Endothelial cell of umbilical vein (primary cell): ENCODE results near the gene PLSCR2. TPM values are rescaled to one million over a fixed set of nuclear protein-coding genes. Genes with fewer than 3 reads are reported as not detected.

Source experiments
- BruUV-seq: library from RNA; stranded (reverse); fragments of 400-500 nt; replicated peaks from 2 replicates; lab custom pipeline; 2021; lab: Mats Ljungman, UMichigan
- CTCF ChIA-PET: fragments of 300-600, 350-600 bp; sonication (Branson Sonifier 250); formaldehyde crosslinking; loops from one replicate; lab custom pipeline; 2021; ENCODE audit warnings: antibody characterized with exemption, inconsistent platforms; lab: Charles Lee
- POLR2A ChIA-PET: fragments of 300-600, 350-600 bp; sonication (Branson Sonifier 250); formaldehyde crosslinking; loops from one replicate; lab custom pipeline; 2021; ENCODE audit warnings: antibody characterized with exemption, inconsistent platforms; lab: Charles Lee
- DNase-seq: peaks from one replicate; pipeline ENCODE4 v3.0.0-alpha.2; 2011; ENCODE audit warnings: low read depth, low spot score
- FAIRE-seq: peaks from 2 replicates; lab custom pipeline; 2011; peaks lifted over from hg19 to GRCh38; lab: Jason Lieb, UNC
- H2AFZ ChIP-seq: 2 replicates; pipeline ENCODE4 v1.6.0; 2012; ENCODE audit warnings: low read depth, low read length, control low read depth, inconsistent platforms
- H3K27ac ChIP-seq: 2 replicates; pipeline ENCODE4 v1.5.1; 2011; ENCODE audit warnings: low read depth, mild to moderate bottlenecking, control low read depth, low read length, moderate library complexity; ENCODE audit not compliant: insufficient read depth
- H3K27me3 ChIP-seq, 2 experiments: 2 replicates each; pipeline versions ENCODE4 v1.6.0 to v1.6.1; 2011; ENCODE audit warnings: low read length in 2 of 2, mixed read lengths in 1 of 2; ENCODE audit not compliant: control insufficient read depth in 2 of 2, insufficient read depth in 2 of 2
- H3K36me3 ChIP-seq, 2 experiments: 2 replicates in 1 of 2; 3 replicates in 1 of 2; pipeline ENCODE4 v1.5.1; 2011; ENCODE audit warnings: low read length in 2 of 2, mild to moderate bottlenecking in 1 of 2, moderate library complexity in 1 of 2; ENCODE audit not compliant: control insufficient read depth in 2 of 2, insufficient read depth in 2 of 2; ENCODE audit errors: extremely low read depth in 1 of 2
- H3K4me1 ChIP-seq: 3 replicates; pipeline ENCODE4 v1.5.1; 2011; ENCODE audit warnings: mild to moderate bottlenecking, low read length; ENCODE audit not compliant: control insufficient read depth, insufficient read depth; ENCODE audit errors: extremely low read depth
- H3K4me2 ChIP-seq: 2 replicates; pipeline ENCODE4 v1.6.1; 2011; ENCODE audit warnings: low read length, control low read depth, mixed read lengths; ENCODE audit not compliant: insufficient read depth
- H3K4me3 ChIP-seq, 3 experiments: fragments of 200-600 bp in 1 of 3; sonication (generic), shearing (Covaris generic) in 1 of 3; replicated peaks in 1 of 3; 2 replicates each; pipeline ENCODE4 v1.5.1; 2011 to 2016; ENCODE audit warnings: control low read depth in 3 of 3, low read length in 3 of 3, mild to moderate bottlenecking in 2 of 3, inconsistent platforms in 1 of 3, low read depth in 1 of 3, moderate library complexity in 1 of 3; ENCODE audit not compliant: insufficient read depth in 1 of 3
- H3K79me2 ChIP-seq: 2 replicates; pipeline ENCODE4 v1.6.0; 2012; ENCODE audit warnings: low read length, inconsistent platforms; ENCODE audit not compliant: control insufficient read depth, insufficient read depth
- H3K9ac ChIP-seq: replicated peaks from 2 replicates; pipeline ENCODE3; 2011; ENCODE audit warnings: low read length, control low read depth; ENCODE audit not compliant: insufficient read depth; ENCODE audit errors: extremely low read depth
- H3K9me1 ChIP-seq: replicated peaks from 3 replicates; pipeline ENCODE4 v1.6.0; 2011; ENCODE audit warnings: mild to moderate bottlenecking, low read length; ENCODE audit not compliant: control insufficient read depth, insufficient read depth; ENCODE audit errors: extremely low read depth
- H3K9me3 ChIP-seq: replicated peaks from 2 replicates; pipeline ENCODE4 v1.5.1; 2012; ENCODE audit warnings: low read length, inconsistent platforms; ENCODE audit not compliant: control insufficient read depth, insufficient read depth
- H4K20me1 ChIP-seq: replicated peaks from 2 replicates; pipeline ENCODE3; 2011; ENCODE audit warnings: mild to moderate bottlenecking, low read length; ENCODE audit not compliant: control insufficient read depth, insufficient read depth; ENCODE audit errors: extremely low read depth
- EZH2 ChIP-seq: IDR thresholded peaks from 2 replicates; pipeline ENCODE4 v1.6.1; 2012; ENCODE audit warnings: borderline replicate concordance, low read depth, mild to moderate bottlenecking, moderate library complexity, low read length, inconsistent platforms; ENCODE audit not compliant: severe bottlenecking
- FOS ChIP-seq: IDR thresholded peaks from 2 replicates; pipeline ENCODE4 v1.6.1; 2011; ENCODE audit warnings: mild to moderate bottlenecking, low read length, moderate library complexity, borderline replicate concordance; ENCODE audit not compliant: insufficient read depth
- GATA2 ChIP-seq: IDR thresholded peaks from 2 replicates; pipeline ENCODE4 v1.7.0; 2011; ENCODE audit warnings: low read depth, mild to moderate bottlenecking, moderate library complexity, mixed read lengths, low read length; ENCODE audit not compliant: insufficient read length, insufficient read depth
- JUN ChIP-seq: IDR thresholded peaks from 2 replicates; pipeline ENCODE4 v1.6.1; 2011; ENCODE audit warnings: borderline replicate concordance, low read depth; ENCODE audit not compliant: insufficient read length, insufficient read depth
- MAX ChIP-seq: IDR thresholded peaks from 2 replicates; pipeline ENCODE4 v1.6.1; 2011; ENCODE audit not compliant: insufficient read depth, insufficient read length
- MYC ChIP-seq: IDR thresholded peaks from one replicate; pipeline ENCODE4 v1.6.1; 2011; ENCODE audit warnings: mild to moderate bottlenecking, low read depth, low read length
- POLR2A ChIP-seq: IDR thresholded peaks from 2 replicates; pipeline ENCODE4 v1.6.1; 2012; ENCODE audit warnings: low read depth, mild to moderate bottlenecking, control low read depth, low read length
- POLR2AphosphoS5 ChIP-seq: IDR thresholded peaks from 2 replicates; pipeline ENCODE4 v1.6.1; 2012; ENCODE audit warnings: low read depth, mild to moderate bottlenecking, control low read depth, low read length, moderate library complexity; ENCODE audit not compliant: insufficient read depth
- dilution Hi-C: fragments of 300-500 bp; cut with MboI; formaldehyde crosslinking; loops from one replicate; pipeline ENCODE4 v1.15.0; 2019; ENCODE audit warnings: low sequenced_read_pairs; ENCODE audit not compliant: extremely low pct_ligation_motif_present
- intact Hi-C: fragments of 100-400 bp; cut with micrococcal nuclease; formaldehyde crosslinking; loops from one replicate; pipeline ENCODE4 v1.10.0; 2022
- polyA plus RNA-seq, 4 experiments: library from polyadenylated mRNA; depleted of rRNA in 3 of 4; stranded (reverse) in 3 of 4; unstranded in 1 of 4; fragments of >200 nt; gene quantifications; 2 replicates each; pipeline versions ENCODE4 v1.2.1 to v1.2.3, GENCODE V29; 2011 to 2012; ENCODE audit warnings: missing spikeins in 1 of 4
- total RNA-seq: library from RNA; stranded (reverse); gene quantifications from 2 replicates; pipeline ENCODE4 v1.2.3, GENCODE V29; 2021
- TF ChIP-seq, protein P1 (sequence below), 2 donors: IDR thresholded peaks; 1 replicate in 1 of 2; 2 replicates in 1 of 2; pipeline ENCODE4 v1.5.1; 2011; ENCODE audit warnings: low read length in 2 of 2, mild to moderate bottlenecking in 2 of 2, moderate library complexity in 2 of 2, control low read depth in 1 of 2, inconsistent platforms in 1 of 2, low read depth in 1 of 2; ENCODE audit not compliant: insufficient read depth in 1 of 2; ENCODE audit errors: extremely low read depth in 1 of 2

PLSCR2 gene
- total and polyA plus RNA-seq, 2 donors (not counting 3 experiments of a cell fraction or from before 2014, with no cell fraction given) = not detected

- no peak overlapping the region for H3K27ac ChIP-seq
- DNase-seq (peak; percentile 45), FAIRE-seq (no peak)
- H3K4me3 ChIP-seq = no peak overlapping the region
- BruUV-seq = no TSS peak
- H3K4me1 ChIP-seq = peaks cover 35% of the 10 kb centered on the region
- H3K27me3 ChIP-seq = no peaks in the 10 kb centered on the region
- no peak overlapping the region for H3K9ac ChIP-seq
- H3K9me3 ChIP-seq = no peaks in the 10 kb centered on the region
- peak overlapping the region; percentile 14 for H2AFZ ChIP-seq
- TF ChIP-seq GATA2 = no peak
- no peak for TF ChIP-seq MAX
- peak; percentile 16 for TF ChIP-seq JUN
- peak; percentile 44 for TF ChIP-seq FOS
- no peak for TF ChIP-seq EZH2
- H4K20me1 ChIP-seq = no peaks in the 10 kb centered on the region
- intact Hi-C loops (no loop called here), dilution Hi-C loops (no loop called here)
- no peaks in the 10 kb centered on the region for H3K79me2 ChIP-seq
- CTCF ChIA-PET = interaction anchor here (1.1 kb wide), 1 partner anchor 74 kb away, joined by 5 read pairs; no protein-coding TSS in a partner anchor
- H3K4me2 ChIP-seq = no peak overlapping the region
- POLR2A ChIA-PET = interaction anchor here (0.7 kb wide), 1 partner anchor 242 kb away, joined by 3 read pairs; no protein-coding TSS in a partner anchor
- H3K36me3 ChIP-seq = no peaks in the 10 kb centered on the region
- no peaks in the 10 kb centered on the region for H3K9me1 ChIP-seq
Observed at GRCh38 chr3:146503461-146504202, 34.3 kb upstream of the PLSCR2 start.

DNA sequence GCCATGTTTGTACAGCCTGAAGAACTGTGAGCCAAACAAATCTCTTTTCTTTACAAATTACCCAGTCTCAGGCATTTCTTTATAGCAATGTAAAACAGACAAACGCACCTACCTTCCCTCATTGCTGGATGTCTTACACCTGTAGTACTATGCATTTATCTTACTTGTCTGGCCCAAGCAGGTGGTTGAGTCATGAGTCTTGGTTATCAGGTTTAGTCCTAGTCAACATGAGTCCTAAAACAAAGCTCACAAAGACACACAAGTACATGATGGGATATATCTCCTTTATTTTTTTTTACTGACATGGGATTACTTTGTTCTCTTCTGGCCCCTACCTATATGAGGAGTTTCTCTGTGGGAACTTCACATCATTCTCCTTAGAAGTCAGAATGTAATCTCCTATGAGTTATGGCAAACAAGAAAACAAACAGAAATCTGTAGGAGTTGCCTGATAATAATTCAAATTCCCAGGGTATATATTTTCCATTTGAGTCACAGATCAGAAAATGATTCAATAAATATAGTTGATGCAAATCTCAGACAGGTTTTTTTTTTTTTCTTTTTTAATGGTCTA lies 33.6 kb upstream of the PLSCR2 start:
- BruUV-seq = no TSS peak
- Histone ChIP-seq H3K4me2 (no peak overlapping the region), H3K36me3 (no peaks in the 10 kb centered on the region), H3K27me3 (no peaks in the 10 kb centered on the region), H3K27ac (no peak overlapping the region), H3K79me2 (no peaks in the 10 kb centered on the region), H3K4me3 (no peak overlapping the region), H3K4me1 (peaks cover 35% of the 10 kb centered on the region), H3K9me3 (no peaks in the 10 kb centered on the region), H3K9me1 (no peaks in the 10 kb centered on the region), H4K20me1 (no peaks in the 10 kb centered on the region), H3K9ac (no peak overlapping the region), H2AFZ (no peak overlapping the region)
- ChIA-PET POLR2A (interaction anchor here (0.7 kb wide), 1 partner anchor 242 kb away, joined by 3 read pairs; no protein-coding TSS in a partner anchor), CTCF (no interaction called here)
- FAIRE-seq = no peak
- no peak for DNase-seq
- intact Hi-C loops = no loop called here
- TF ChIP-seq, protein P1, sequence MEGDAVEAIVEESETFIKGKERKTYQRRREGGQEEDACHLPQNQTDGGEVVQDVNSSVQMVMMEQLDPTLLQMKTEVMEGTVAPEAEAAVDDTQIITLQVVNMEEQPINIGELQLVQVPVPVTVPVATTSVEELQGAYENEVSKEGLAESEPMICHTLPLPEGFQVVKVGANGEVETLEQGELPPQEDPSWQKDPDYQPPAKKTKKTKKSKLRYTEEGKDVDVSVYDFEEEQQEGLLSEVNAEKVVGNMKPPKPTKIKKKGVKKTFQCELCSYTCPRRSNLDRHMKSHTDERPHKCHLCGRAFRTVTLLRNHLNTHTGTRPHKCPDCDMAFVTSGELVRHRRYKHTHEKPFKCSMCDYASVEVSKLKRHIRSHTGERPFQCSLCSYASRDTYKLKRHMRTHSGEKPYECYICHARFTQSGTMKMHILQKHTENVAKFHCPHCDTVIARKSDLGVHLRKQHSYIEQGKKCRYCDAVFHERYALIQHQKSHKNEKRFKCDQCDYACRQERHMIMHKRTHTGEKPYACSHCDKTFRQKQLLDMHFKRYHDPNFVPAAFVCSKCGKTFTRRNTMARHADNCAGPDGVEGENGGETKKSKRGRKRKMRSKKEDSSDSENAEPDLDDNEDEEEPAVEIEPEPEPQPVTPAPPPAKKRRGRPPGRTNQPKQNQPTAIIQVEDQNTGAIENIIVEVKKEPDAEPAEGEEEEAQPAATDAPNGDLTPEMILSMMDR (IDR thresholded peaks at IDR 0.05; ENCODE audit: extremely low read depth in 1 of 2, insufficient read depth in 1 of 2, low read depth in 1 of 2, low read length in 2 of 2) = no peak
- no peak for TF ChIP-seq GATA2
- TF ChIP-seq MYC = no peak
- TF ChIP-seq POLR2AphosphoS5 = no peak
- TF ChIP-seq FOS = no peak
- no peak for TF ChIP-seq POLR2A
- TF ChIP-seq EZH2 = no peak
- no peak for TF ChIP-seq JUN
- TF ChIP-seq MAX = no peak
- dilution Hi-C loops = no loop called here
